HL-60 (cell line): ENCODE measurements around the gene ALDH1L1.

ENCODE experiments used
- DNase-seq, 2 experiments: peaks; one replicate each; pipeline ENCODE4 v3.0.0-alpha.2; 2010 to 2020; ENCODE audit warnings: low read depth in 1 of 2, low spot score in 1 of 2
- H3K27ac ChIP-seq: fragments of 250-450 bp; sonication (Bioruptor Pico); replicated peaks from 2 replicates; pipeline ENCODE4 v1.5.1; 2020; ENCODE audit warnings: mild to moderate bottlenecking, moderate library complexity
- H3K27me3 ChIP-seq: fragments of 250-450 bp; sonication (Bioruptor Pico); 2 replicates; pipeline ENCODE4 v1.5.1; 2021; ENCODE audit warnings: mild to moderate bottlenecking, moderate library complexity; ENCODE audit not compliant: insufficient read depth, poor library complexity, severe bottlenecking
- H3K4me3 ChIP-seq: replicated peaks from 2 replicates; pipeline ENCODE4 v1.5.1; 2011; ENCODE audit warnings: mild to moderate bottlenecking, control low read depth, low read length; ENCODE audit not compliant: insufficient read depth
- GABPA ChIP-seq: IDR thresholded peaks from 2 replicates; pipeline ENCODE4 v1.6.1; 2012; ENCODE audit warnings: low read depth
- POLR2AphosphoS5 ChIP-seq: IDR thresholded peaks from 2 replicates; pipeline ENCODE4 v1.6.1; 2012; ENCODE audit warnings: low read depth
- SPI1 ChIP-seq: IDR thresholded peaks from 2 replicates; pipeline ENCODE4 v1.6.1; 2012; ENCODE audit warnings: low read depth, mild to moderate bottlenecking, borderline replicate concordance
- TF ChIP-seq, protein P1 (sequence below): IDR thresholded peaks from one replicate; pipeline ENCODE4 v1.5.1; 2011; ENCODE audit warnings: low read length, control low read depth, inconsistent platforms; ENCODE audit not compliant: insufficient read depth
- TF ChIP-seq, protein P2 (sequence below): IDR thresholded peaks from 2 replicates; pipeline ENCODE4 v1.6.1; 2012; ENCODE audit warnings: low read depth; ENCODE audit not compliant: insufficient replicate concordance

ALDH1L1 gene

DNA sequence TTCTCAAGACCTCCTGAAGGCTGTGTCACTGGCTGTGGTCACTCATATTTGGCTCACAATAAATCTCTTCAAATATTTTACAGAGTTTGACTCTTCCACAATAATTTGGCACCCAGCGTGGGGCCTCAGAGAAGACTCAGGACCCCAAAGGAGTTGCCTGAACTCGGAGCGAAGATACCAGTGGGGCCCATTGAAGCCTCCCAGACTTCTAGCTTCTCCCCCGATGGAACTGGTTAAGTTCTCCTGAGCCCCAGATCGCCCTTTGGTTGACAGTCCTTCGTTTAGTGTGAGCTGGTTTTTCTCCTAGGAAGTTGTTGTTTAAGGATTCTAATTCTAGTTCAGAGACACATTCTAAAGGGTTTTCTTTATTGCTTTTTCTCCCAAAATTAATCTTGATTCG lies 95.1 kb downstream of the ALDH1L1 start:
- TF ChIP-seq, protein P1, sequence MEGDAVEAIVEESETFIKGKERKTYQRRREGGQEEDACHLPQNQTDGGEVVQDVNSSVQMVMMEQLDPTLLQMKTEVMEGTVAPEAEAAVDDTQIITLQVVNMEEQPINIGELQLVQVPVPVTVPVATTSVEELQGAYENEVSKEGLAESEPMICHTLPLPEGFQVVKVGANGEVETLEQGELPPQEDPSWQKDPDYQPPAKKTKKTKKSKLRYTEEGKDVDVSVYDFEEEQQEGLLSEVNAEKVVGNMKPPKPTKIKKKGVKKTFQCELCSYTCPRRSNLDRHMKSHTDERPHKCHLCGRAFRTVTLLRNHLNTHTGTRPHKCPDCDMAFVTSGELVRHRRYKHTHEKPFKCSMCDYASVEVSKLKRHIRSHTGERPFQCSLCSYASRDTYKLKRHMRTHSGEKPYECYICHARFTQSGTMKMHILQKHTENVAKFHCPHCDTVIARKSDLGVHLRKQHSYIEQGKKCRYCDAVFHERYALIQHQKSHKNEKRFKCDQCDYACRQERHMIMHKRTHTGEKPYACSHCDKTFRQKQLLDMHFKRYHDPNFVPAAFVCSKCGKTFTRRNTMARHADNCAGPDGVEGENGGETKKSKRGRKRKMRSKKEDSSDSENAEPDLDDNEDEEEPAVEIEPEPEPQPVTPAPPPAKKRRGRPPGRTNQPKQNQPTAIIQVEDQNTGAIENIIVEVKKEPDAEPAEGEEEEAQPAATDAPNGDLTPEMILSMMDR: no peak
- TF ChIP-seq, protein P2, sequence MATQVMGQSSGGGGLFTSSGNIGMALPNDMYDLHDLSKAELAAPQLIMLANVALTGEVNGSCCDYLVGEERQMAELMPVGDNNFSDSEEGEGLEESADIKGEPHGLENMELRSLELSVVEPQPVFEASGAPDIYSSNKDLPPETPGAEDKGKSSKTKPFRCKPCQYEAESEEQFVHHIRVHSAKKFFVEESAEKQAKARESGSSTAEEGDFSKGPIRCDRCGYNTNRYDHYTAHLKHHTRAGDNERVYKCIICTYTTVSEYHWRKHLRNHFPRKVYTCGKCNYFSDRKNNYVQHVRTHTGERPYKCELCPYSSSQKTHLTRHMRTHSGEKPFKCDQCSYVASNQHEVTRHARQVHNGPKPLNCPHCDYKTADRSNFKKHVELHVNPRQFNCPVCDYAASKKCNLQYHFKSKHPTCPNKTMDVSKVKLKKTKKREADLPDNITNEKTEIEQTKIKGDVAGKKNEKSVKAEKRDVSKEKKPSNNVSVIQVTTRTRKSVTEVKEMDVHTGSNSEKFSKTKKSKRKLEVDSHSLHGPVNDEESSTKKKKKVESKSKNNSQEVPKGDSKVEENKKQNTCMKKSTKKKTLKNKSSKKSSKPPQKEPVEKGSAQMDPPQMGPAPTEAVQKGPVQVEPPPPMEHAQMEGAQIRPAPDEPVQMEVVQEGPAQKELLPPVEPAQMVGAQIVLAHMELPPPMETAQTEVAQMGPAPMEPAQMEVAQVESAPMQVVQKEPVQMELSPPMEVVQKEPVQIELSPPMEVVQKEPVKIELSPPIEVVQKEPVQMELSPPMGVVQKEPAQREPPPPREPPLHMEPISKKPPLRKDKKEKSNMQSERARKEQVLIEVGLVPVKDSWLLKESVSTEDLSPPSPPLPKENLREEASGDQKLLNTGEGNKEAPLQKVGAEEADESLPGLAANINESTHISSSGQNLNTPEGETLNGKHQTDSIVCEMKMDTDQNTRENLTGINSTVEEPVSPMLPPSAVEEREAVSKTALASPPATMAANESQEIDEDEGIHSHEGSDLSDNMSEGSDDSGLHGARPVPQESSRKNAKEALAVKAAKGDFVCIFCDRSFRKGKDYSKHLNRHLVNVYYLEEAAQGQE: no peak
- TF ChIP-seq SPI1 (no peak), POLR2AphosphoS5 (no peak), GABPA (no peak)
- Histone ChIP-seq H3K27ac (no peak overlapping the region), H3K27me3 (no peaks in the 10 kb centered on the region), H3K4me3 (no peak overlapping the region)
- no peak for DNase-seq

DNA sequence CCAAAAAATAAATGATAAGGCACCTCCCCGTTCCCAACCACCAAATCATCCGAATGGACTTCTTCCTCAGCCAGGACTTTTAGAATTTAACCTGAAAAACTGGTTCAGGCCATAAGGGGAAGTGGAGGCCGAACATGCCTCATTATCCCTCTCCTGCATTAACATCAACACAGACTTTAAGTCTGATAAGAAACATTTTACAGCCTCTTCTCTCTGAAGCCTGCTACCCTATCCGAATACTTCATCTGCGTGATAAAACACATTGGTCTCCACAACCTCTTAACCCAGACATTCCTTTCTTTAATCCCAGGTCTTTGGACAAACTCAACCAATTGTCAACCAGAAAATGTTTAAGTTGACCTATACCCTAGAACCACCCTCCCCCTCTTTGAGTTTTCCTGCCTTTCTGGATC lies 95.6 kb downstream of the ALDH1L1 start:
- H3K27me3 ChIP-seq: no peaks in the 10 kb centered on the region
- no peak for TF ChIP-seq POLR2AphosphoS5
- TF ChIP-seq, protein P1: no peak
- H3K4me3 ChIP-seq: no peak overlapping the region
- DNase-seq: no peak
- no peak overlapping the region for H3K27ac ChIP-seq

DNA sequence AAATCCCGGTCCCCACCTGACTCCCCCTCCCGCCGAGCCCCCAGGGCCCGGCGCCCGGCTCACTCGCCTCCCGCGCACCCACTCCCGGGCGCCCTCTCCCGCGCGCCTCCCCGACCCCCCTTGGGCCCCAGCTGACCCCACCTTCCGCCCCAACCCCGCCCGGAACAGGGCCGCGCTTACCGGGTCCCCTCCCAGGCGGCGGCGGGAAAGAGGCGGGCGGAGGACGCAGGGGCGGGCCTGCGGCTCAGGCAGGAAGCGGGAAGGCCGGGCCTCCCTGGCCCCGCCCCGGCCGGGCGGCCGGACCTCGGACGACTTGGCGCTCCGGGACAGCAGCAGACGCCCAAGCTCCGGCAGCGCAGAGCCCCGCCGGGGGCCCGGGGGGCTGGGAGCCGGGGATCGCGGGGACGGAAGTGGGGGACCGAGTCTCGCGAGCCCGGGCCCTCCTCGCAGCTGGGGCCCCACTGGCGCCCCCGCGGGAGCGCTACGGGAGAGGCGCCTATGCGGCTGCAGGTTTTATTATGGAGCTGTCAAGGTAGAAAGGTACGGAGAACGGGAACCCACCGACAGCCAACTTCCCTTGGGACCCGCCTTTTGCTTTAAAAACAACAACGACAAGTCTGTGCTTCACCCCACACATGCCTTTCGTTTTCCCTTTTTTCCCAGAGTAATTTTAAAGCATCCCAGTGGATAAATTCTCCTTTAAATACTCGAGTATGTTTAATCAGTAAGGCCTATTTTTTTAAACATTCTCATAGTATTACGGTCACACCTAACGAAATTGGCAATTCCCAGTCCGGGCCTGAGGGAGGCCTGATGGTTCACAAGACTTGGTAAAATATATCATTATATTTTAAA lies 96.2 kb downstream of the ALDH1L1 start, which contains the start of gene SLC41A3:
TSS of gene SLC41A3 (minus strand) at position 212 of the 855 bp plus-strand sequence. CDS start 15,905 bp downstream, outside the sequence.
- Histone ChIP-seq H3K4me3 (peak within 1 kb of the TSS; percentile 71), H3K27ac (peak within 1 kb of the TSS; percentile 61), H3K27me3 (no peaks in the 10 kb centered on the region)
- TF ChIP-seq, protein P1: peak; percentile 16
- TF ChIP-seq, protein P2: no peak
- peak; percentile 78 to 89 for DNase-seq
